NCI-H82 treated with DMSO at 0.1 percent for 48 hours (cell line): ENCODE results near the gene TTC6.
"Not testable (repeated sequence)": the region's sequence is repeated elsewhere in the genome, so short reads cannot be mapped to it uniquely, and the experiment has no call there.

Experiments used
- DNase-seq: peaks from one replicate; lab custom pipeline; 2025; ENCODE audit not compliant: unreplicated experiment; lab: John Stamatoyannopoulos, UW

The TTC6 gene, protein sequence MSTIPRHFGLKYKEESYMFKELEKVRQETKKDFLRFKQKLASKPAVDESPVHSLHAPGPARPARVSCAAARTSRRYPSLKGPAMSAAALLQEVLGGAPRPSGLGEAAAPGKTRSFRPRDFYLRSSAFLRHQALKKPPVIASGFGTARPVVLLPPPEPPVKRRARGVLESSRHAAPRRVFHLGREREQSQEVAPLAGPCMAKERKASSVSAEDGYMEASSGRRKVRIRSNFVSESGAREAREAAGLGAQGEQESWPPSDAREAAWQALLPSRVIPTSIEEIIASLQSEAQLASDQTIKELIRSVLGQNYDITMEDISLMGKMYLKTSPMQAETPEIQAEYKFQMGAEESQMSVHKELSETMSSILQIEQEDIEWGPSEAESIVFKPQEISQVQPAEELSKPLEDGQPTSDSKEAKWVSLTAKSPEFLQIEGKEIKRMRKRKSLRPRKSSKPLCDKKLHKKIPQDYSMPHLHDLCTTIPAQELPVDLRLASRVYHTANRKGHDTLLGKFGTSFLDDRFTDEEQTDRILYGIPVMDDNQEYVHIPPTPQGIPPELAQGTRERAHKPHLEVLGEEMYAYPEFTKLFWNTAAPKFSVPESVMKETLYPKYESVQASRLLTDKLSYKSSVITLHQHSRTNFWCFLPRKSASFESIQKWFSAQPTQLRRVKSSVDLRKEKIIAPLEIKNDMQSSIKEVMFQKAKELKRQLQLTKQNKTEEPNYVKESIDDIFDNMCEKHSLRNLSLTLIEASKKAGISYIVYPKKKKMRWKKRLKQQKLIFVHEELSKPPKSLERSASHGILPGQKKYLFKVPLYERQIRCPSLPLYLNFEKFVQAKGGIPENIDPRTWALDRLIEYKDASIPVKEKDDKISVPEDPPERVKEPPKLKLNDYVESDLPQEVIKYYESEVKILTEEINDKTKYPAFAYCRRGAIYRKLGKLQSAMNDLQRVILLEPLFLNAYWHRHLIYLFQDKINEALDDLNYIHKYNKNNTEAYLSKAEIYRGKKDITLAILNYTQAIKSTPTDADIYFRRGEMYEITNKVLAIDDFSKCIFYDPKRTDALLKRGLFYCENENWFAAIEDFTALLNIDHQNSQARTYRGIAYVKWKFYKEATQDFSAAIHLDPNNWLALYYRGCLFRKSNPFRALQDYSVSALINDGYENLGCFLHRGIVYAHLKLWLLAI (N-terminal part only)

GRCh38 chr14:37594971-37595808 lies at the start of gene TTC6, which contains the start of gene FOXA1:
Gene TTC6, plus strand, starts transcription at chr14:37595629. Its CDS starts 26,436 bp downstream, at chr14:37622065.
Gene FOXA1, minus strand, starts transcription at chr14:37595249. Its CDS starts 277 bp downstream, at chr14:37594972.
- peak; percentile 24 for DNase-seq

- no peak for DNase-seq
Observed at GRCh38 chr14:37546621-37547447, 48.6 kb upstream of the TTC6 start.

- no peak for DNase-seq
Observed at GRCh38 chr14:37550511-37550910, 44.9 kb upstream of the TTC6 start.

DNA sequence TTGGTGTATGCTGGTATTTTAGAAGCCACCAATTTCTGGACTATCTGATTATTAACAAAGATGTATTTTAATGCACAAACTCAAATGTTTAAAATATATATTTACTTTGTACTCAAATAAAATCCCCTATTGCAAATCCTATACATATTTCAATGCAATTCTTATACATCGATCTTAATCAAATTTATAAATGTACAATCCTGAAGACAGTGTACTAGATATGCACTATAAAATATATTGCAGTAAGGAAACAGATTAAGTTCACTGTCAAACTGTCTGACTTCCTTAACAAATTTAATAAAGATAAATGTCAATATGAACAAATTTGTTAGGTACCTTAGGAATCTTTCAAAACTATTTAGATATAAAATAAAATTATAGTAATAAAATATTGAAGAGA lies 44.3 kb upstream of the TTC6 start:
- DNase-seq = no peak

- no peak for DNase-seq
Observed at GRCh38 chr14:37553935-37554550, 41.4 kb upstream of the TTC6 start.

DNA sequence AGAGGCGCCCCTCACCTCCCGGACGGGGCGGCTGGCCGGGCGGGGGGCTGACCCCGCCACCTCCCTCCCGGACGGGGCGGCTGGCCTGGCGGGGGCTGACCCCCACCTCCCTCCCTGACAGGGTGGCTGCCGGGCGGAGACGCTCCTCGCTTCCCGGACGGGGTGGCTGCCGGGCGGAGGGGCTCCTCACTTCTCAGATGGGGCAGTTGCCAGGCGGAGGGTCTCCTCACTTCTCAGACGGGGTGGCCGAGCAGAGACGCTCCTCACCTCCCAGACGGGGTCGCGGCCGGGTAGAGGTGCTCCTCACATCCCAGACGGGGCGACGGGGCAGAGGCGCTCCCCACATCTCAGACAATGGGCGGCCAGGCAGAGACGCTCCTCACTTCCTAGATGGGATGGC lies 39.8 kb upstream of the TTC6 start:
- not testable (repeated sequence) for DNase-seq

- DNase-seq = no peak
Observed at GRCh38 chr14:37558740-37559139, 36.7 kb upstream of the TTC6 start.

GRCh38 chr14:37559386-37559785 lies 36.0 kb upstream of the TTC6 start:
- no peak for DNase-seq

DNA sequence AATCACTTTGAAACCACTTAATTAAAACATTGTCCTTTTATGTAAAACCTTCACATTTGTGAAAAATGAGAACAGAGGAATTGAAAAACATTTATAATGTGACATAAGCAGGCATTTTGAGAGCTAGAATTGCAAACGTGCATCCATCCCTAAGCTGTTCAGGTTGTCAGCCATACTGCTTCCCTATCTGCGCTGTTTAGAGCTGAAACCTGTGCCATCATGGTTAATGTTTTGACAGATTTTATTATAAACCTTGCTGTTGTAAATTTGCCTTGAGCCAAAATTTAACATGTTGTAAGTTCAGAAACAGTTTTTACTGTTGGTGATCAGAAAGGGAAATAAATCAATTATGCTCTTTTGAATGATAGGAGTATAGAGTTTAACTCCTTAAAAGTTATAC lies 32.2 kb upstream of the TTC6 start:
- DNase-seq = no peak

DNA sequence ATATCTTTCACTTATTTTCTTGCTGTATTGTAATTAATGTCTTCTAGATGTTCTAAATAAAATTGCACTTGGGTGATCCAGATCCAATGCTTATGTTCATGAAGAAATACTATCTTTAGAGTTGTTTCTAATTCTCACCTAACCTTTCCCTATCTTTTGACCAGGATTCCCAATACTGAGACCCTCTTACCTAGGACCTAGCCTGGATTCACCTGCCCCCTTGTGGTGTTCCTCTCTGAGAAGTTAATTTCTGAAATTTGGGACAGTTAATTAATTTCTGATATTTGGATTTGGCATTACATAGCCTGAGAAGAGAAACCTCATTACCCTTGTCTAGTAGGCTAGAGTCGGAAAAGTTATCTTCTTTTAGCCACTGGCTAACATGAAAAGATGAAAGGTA lies 29.9 kb upstream of the TTC6 start:
- DNase-seq = no peak

DNA sequence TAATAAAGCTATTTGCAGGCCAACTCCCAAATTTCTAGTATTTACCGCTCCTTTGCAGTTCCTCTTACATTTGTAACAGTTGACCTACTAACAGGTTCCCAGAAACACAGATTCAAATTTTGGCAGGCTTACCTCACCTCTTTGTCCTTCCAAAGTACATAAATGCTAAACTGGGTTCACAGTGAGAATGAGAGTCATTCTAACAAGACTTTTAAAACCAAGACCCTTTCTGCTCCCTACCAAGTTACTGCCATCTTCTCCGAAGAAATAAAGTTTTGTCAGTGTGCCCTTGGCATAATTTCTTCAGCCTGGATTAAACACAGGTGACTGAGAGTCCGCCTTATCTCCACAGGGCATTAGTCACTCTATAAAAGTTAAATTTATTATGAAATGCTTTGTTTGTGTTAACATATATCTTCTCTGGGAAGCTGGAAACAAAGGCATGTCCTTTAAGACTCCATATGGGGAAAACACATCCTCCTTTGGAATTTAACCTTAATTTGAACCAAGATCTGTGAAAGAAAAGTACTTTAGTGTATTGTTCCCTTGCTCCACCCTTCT lies 28.5 kb upstream of the TTC6 start:
- no peak for DNase-seq

DNA sequence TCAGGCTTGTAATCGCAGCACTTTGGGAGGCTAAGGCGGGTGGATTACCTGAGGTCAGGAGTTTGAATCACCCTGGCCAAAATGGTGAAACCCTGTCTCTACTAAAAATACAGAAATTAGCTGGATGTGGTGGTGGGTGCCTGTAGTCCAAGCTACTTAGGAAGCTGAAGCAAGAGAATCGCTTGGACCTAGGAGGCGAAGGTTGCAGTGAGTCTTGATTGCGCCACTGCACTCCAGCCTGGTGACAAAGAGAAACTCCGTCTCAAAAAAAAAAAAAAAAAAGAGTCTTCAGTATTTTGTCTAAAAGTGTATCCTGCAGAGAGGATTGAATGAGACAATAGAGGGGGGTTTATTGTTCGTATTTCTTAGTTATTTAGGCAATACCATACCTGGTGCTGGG lies 25.7 kb upstream of the TTC6 start:
- no peak for DNase-seq

DNA sequence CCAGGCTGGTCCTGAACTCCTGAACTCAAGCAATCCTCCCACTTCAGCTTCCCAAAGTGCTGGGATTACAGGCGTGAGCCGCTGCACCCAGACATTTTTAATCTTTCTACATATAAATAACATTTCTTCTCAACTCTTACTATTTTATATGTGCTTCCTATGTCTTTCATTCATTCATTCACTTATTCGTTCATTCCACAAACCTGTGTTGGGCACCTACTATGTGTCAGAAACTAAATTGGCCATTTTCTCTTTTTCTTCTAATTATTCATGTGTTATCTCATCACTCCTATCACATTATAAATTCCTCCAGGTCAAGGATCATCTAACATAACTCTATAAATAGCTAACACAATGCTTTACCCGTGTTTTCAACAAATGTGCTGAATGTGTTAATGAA lies 24.0 kb upstream of the TTC6 start:
- no peak for DNase-seq

DNA sequence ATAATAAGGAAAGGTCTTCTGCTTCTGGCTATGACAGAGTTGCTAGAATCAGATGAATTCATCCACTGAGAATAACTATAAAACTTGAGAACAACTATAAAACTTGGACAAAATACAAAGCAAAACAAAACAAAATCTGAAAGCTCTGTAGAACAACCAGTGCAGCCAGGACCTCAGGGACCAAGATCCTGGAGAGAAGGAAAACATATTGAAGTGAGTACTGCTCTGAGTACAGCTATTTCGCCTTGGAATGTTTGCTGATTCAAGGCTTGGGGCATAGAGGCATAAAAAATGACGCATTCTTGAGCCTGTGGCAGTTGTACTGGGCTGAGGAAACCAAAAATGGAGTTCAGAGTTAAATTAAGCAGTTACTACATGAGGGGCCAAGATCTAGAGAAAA lies 22.1 kb upstream of the TTC6 start:
- no peak for DNase-seq

DNA sequence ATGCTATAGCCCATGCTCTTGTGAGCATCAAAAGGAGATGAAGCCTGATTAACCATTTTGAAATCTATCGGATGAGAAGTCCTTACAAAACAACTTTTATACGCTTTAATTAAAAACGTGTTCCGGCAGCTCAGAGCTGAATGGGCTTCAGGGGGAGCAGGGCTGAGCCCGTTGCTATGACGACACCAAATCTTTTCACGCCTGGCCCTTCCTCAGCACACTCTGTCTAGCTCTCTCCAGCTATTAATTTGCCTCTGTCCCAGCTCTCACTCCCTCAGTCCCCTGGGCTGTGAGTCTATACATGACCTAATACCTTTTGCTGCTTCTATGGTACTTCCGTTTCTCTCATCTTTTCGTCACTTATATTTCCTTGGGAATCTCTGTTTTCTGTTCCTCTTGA lies 16.2 kb upstream of the TTC6 start:
- no peak for DNase-seq

DNA sequence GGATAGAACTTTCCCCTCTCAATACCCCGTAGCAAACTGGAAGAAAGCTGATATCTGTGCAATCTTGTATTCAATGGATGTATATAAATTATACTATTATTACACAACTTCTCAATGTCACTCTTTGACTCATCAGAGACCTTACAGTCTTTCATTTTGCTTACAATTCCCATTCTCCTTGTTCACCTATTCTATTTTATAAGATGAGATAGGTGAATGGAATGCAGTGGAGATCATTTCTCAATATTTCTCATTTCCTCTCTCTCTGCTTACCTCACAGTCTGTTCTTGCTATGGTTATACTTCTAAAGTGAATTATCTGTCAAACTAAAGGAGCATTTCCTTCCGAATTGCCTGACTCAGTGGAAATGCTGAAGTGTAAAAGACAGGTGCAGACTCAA lies 15.3 kb upstream of the TTC6 start:
- DNase-seq = no peak

- no peak for DNase-seq
Observed at GRCh38 chr14:37583358-37584210, 11.8 kb upstream of the TTC6 start.
